GM19455 (cell line): ENCODE measurements around the gene SMARCAD1.

Experiments used
- ATAC-seq: cut with Tn5 transposase; IDR thresholded peaks from one replicate; pipeline ENCODE4 v1.9.1; 2021; ENCODE audit not compliant: unreplicated experiment

The SMARCAD1 gene

GRCh38 chr4:94207469-94208224 is at the start of gene SMARCAD1:
SMARCAD1 (plus strand) TSS chr4:94207865; CDS start chr4:94208395, 530 bp downstream.
- ATAC-seq: peak; percentile 96

DNA sequence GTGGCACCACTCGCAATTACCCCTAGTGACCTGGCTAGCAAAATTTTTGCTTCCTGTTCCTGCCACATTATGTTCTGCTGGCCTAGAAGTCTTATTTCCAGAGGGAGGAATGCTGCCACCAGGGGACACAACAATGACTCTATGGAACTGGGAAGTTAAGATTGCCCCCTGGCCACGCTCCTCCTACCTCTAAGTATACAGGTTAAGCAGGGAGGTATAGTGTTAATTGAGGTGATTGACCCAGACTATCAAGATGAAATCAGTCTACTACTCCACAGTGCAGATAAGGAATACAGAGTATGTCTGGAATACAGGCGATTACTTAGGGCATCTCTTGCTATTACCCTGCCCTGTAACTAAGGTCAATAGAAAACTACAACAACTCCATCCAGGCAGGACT is 48.8 kb upstream of the SMARCAD1 start:
- ATAC-seq: no peak

- no peak for ATAC-seq
Measured at GRCh38 chr4:94159790-94160189, 47.9 kb upstream of the SMARCAD1 start.

DNA sequence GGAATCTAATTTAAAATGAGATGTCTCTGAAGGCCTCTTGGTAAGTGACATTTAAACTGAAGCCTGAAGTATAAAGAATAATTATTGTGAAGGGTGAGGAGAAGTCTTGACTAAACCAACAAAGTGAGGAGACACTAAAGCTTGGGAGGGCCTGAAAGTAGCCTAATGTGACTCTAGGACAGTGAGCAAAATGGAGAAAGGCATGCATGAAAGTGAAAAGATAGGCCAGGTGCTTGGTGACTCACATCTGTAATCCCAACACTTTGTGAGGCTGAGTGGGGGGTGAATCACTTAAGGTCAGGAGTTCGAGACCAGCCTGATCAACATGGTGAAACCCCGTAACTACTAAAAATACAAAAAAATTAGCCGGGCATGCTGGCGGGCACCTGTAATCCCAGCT is 46.9 kb upstream of the SMARCAD1 start:
- no peak for ATAC-seq

- no peak for ATAC-seq
Measured at GRCh38 chr4:94165256-94165655, 42.4 kb upstream of the SMARCAD1 start.

GRCh38 chr4:94168321-94168720 is 39.3 kb upstream of the SMARCAD1 start:
- no peak for ATAC-seq

DNA sequence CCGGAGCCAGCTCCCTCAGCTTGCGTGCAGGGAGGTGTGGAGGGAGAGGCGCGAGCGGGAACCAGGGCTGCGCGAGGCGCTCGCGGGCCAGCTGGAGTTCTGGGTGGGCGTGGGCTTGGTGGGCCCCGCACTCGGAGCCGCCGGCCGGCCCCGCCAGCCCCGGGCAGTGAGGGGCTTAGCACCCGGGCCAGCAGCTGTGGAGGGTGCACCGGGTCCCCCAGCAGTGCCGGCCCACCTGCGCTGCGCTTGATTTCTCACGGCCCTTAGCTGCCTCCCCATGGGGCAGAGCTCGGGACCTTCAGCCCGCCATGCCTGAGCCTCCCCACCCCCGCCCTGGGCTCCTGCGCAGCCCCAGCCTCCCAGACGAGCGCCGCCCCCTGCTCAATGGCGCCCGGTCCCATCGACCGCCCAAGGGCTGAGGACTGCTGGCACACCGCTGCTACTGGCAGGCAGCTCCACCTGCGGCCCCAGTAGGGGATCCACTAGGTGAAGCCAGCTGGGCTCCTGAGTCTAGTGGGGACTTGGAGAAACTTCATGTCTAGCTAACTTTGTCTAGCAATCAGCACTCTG is 37.8 kb upstream of the SMARCAD1 start:
- no peak for ATAC-seq

GRCh38 chr4:94171616-94172015 is 36.0 kb upstream of the SMARCAD1 start:
- no peak for ATAC-seq

GRCh38 chr4:94175553-94176261 is 32.0 kb upstream of the SMARCAD1 start:
- ATAC-seq: no peak

DNA sequence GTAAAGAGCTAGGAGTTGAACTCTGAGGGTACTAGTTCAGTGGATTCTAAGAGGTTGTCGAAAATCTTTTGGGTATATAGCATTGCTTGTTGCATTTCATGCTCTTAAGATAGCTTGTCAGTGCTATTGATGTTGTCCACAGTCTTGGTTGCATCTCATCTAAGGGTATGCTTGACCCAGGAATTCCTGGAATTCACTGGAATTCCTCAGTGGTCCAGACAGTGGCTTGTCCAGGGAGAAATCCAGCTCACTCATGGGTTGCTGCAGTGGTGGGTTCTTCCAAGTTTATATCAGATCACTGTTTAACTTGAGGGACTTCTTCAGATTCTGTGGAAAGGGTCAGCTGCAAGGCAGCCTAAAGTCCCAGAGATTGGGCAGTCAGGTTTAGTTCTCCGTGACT is 29.8 kb upstream of the SMARCAD1 start:
- ATAC-seq: no peak

- no peak for ATAC-seq
Measured at GRCh38 chr4:94181815-94182214, 25.9 kb upstream of the SMARCAD1 start.

GRCh38 chr4:94202769-94203168 is 4.9 kb upstream of the SMARCAD1 start:
- ATAC-seq: no peak

DNA sequence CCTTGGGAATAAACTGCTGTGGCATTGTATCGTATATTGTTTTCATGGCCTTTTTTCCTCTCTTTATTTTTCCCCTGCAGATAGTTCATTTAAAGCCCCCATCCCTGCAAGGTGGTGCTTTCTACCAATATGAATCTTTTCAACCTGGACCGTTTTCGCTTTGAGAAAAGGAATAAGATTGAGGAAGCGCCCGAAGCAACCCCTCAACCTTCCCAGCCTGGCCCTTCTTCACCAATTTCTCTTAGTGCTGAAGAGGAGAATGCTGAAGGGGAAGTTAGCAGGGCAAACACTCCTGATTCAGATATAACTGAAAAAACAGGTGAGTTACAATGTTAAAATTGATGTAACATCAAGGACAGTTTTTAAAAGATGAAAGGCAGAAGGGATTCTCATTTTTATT is 601 bp downstream of the SMARCAD1 start:
- ATAC-seq: no peak

- no peak for ATAC-seq
Measured at GRCh38 chr4:94208918-94209317, 1.3 kb downstream of the SMARCAD1 start.

- no peak for ATAC-seq
Measured at GRCh38 chr4:94211861-94212260, 4.2 kb downstream of the SMARCAD1 start.

DNA sequence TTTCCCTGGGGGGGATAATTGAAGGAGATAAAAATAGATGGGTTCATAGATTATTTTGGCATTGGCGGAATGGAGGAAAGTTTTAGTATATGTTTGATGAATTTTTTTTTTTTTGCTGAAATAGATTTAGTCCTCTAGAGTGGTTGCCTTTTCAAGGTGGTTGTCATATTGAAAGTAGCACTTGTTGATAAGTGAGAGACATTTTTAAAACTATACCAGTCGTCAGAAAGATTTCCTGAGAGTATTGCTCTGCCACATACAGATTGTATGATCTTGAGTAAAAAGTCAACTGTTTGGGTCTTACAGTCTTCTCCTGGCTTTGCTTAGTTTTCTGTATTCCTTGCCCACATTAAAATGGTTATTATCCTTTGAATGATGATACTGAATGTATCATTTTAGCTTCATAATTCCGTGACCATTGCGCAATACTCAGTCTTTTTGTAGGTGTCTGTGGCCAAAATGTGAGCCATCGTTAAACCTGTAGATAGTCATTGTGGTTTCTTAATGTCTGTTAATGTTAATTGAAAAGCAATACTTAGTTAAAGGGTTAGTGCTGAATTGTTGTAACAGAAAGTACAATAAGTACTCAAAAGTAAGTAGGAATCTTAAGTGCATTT is 7.1 kb downstream of the SMARCAD1 start:
- no peak for ATAC-seq

DNA sequence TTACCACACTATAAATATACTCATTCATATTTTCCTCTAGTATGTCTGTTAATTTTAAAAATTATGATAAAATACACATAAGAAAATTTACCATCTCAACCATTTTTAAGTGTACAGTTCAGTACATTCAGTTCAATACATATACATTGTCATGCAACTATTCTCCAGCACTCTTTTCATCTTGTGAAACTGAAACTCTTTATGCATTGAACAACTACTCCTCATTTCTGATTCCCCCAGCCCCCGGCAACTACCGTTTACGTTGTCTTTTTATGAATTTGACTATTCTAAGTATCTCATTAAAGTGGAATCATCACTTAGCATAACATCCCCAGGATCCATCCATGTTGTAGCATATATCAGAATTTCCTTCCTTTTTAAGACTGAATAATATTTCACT is 8.7 kb downstream of the SMARCAD1 start:
- no peak for ATAC-seq

DNA sequence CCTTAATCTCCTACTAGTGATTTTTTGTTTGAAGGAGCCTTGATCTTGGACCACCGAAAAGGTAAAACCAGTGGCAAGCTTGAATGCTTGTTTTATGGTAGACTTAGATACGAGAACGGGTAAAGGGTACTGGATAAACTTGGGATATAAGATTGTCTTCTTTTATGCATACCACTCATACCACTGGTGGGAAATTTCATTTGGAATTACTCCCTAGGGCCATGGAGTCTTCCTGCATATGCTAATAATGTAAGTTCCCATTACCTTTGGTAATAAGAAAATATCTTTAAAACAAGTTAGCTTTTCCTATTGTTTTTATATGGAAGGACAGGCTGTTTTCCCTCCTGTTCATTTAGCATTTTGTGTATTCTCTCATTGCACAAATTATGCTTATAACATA is 11.7 kb downstream of the SMARCAD1 start:
- ATAC-seq: no peak

DNA sequence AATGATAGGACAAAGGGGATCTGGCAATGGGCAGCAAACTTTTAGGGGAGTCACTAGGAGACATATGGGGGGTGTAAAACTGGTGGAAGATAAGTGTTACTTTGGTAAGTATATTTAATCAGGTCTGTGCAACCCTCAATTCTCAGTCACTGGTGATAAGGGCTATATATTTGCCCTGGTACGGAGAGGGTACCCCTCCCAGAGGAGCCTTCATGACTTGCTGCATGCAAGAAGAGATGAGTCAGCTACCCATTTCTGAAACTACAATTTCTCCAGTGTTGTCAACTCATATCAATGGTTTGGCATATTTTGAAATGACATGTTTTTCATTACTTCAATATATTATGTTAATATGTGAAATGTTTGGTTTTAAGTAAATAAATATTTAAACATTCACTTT is 14.3 kb downstream of the SMARCAD1 start:
- ATAC-seq: no peak

- ATAC-seq: no peak
Measured at GRCh38 chr4:94225449-94225848, 17.8 kb downstream of the SMARCAD1 start.

DNA sequence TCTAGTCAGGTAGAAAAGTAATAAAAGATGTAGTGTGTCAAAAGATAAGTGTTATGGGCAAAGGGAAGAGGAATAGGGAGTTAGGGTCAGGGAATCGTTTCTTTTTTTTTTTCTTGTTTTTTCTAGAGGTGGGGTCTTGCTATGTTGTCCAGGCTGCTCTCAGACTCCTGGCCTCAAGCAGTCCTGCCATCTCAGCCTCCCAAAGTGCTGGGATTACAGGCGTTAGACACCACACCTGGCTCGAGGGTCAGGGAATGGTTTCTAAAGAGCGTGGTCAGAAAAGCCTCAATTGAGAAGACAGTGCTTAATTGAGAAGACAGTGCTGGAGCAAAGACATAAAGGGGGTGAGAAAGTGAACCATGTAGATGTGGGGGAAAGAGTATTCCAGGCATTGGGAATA is 19.1 kb downstream of the SMARCAD1 start:
- ATAC-seq: no peak
